Activated gamma-delta T cell treated with Interleukin-2 at 50 U/mL for 16 hours (primary cell): ENCODE data around the gene NAA60.

ENCODE experiments used
- DNase-seq: peaks from one replicate; pipeline ENCODE4 v3.0.0-alpha.2; 2020

The NAA60 gene

GRCh38 chr16:3443108-3444031, at the start of gene NAA60, which contains the start of gene ZNF597:
TSS of gene NAA60 (plus strand) at chr16:3443680. CDS start at chr16:3476228, 32,548 bp downstream.
TSS of gene ZNF597 (minus strand) at chr16:3443504. CDS start at chr16:3443153, 351 bp downstream.
- peak; percentile 72 for DNase-seq

DNA sequence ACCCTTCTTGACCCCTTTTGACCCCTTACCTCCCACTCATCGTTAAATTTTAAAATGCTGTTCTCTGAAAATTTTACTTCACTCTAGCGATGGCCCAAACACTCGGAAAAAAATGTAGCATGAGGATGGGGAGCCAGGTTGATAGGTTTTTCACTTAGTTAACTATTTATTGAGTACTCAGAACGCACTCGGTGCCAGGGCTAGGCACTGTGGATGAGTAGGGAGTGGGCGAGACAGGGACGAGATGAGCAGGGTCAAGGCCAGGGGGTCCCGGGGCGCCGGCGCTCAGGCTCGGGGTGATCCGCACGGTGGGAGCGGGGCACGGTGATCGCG, 43.1 kb upstream of the NAA60 start:
- DNase-seq: no peak

GRCh38 chr16:3400779-3401688, 42.4 kb upstream of the NAA60 start, which contains the start of the genes ZNF174 and ZSCAN32:
TSS of gene ZNF174 (plus strand) at chr16:3401215. CDS start at chr16:3402005, 790 bp downstream.
TSS of gene ZSCAN32 (minus strand) at chr16:3401004. CDS start at chr16:3397557, 3,447 bp downstream.
- DNase-seq: peak; percentile 98

GRCh38 chr16:3401719-3402397, 41.6 kb upstream of the NAA60 start:
- DNase-seq: no peak

- DNase-seq: no peak
Measured at GRCh38 chr16:3408561-3409197, 34.8 kb upstream of the NAA60 start.

- DNase-seq: no peak
Measured at GRCh38 chr16:3413730-3414379, 29.6 kb upstream of the NAA60 start.

DNA sequence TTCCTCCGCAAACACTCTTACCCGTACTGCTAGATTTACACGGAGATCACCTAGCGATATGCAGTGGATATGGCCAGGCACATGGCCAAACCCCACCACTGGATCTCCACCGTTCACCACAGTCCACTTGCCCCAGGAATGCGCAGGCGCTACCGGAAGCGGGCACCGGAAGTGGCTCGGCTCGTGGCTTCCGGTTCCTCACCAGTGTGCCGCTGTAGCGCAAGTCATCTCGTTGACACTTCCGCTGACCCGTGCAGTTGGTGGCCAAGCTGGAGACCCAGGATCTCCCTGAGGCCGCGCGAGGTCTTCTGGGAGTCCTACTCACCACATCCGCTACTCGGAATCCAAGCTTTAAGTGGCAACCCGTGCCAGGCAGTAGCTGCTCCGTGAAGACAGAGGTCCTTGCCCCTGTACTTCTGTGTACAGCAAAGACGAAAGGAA, 11.7 kb upstream of the NAA60 start:
- peak; percentile 43 for DNase-seq

- DNase-seq: no peak
Measured at GRCh38 chr16:3434373-3434772, 9.1 kb upstream of the NAA60 start.

- no peak for DNase-seq
Measured at GRCh38 chr16:3439637-3440036, 3.8 kb upstream of the NAA60 start.

GRCh38 chr16:3444032-3444388, 530 bp downstream of the NAA60 start:
- DNase-seq: no peak

DNA sequence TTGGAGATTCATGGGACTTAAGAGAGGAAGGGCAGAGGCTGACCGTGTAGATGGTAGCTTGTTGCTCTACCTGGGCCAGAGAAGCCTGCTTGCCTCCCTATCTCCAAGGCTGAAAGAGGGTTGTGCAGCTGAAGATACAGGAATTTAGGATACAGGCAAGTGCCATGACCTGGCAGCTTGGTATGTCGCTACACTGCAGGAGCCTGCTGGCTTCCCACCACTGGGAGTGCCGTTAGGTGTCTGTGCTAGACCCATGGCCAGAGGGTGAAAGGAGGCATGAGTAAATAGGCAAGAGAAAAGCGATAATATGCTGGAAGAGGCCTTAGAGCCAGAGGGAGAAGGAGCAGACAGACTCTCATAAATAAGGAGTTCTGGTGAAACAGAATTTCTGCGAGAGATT, 10.6 kb downstream of the NAA60 start:
- no peak for DNase-seq

DNA sequence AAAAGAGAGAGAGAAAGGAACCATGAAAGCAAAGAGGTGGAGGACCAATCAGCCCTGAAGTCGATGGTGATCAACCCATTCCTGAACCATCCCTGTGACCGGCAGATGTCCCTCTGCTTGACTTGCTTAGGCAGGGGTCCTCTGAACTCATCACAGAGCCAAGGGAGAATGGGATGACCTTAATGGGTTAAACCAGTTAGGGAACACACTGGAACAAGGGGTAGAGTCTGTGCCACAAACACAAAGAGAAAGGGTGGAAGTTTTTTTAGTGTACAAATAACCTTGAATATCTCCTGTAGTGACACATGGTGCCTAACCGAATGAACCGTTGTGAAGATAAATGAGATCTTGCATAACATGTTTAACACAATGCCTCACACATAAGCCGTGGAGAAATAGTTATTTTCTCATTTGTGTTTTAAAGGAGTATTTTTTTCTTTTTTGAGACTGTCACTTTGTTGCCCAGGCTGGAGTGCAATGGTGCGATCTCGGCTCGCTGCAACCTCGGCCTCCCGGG, 11.2 kb downstream of the NAA60 start:
- DNase-seq: no peak

DNA sequence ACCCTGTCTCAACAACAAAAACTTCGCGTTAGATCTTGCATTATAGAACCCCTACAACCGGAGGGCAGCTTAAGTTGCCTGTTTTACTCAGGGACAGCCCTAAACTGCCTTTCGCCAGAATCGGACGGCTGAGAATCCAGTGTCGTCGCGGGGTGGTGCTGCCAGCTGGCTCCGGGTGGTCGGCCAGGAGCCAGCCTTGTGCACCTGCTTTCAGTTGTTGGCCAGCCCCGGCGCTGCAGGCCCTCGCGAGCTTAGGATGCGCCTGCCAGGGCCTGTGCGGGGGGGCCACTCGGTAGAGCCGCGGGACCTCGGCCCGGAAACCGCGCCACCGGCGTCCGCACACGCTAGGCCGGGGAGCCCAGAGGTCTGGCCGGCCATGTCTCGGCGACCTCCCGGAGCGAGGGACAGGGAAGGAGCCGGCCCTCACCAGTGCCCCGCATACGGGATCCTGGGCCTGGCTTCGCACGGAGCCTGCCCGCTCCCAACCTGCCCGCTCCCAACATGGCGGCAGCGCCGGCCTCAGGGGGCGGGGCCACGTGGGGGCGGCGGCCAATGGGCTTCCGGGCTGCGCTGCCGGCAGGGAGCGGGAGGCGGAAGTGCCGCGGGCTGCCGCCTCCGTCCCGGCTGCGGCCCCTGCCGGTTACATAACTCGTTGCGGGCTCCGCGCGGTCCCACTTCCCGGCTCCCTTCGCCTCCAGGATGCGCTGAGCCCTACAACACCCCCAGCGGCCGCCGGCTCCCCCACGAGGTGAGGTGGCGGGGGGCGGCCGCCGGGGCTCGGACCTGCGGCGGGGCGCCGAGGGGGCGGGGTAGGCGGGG, 14.2 kb downstream of the NAA60 start:
- DNase-seq: peak; percentile 87

DNA sequence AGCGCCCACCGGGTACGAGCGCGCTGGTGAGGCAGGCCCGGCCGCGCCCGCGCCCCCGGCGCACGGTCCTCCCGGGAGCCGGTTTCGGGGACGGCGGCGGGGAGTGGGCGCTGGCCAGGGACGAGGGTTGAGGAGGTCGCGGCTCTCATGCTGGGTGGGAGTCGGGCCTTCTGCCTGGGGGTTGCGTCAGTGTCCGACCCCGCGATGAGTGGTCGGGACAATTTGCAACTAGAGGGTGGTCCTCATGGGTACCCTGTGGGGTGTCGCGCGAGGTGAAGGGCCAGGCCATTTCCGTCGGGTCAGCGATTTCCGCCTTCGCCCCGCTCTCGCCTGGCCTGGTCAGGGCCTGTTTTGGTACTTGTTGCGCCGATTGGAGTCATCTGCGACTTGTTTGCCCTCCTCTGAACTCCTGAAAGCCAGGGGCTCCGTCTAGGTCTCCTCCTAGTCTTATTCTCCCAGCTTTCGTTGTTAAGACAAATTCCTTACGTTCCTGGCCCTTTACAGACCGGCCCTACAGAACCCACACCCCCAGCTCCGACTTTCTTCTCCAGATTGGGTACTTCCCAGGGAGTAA, 14.9 kb downstream of the NAA60 start:
- no peak for DNase-seq

DNA sequence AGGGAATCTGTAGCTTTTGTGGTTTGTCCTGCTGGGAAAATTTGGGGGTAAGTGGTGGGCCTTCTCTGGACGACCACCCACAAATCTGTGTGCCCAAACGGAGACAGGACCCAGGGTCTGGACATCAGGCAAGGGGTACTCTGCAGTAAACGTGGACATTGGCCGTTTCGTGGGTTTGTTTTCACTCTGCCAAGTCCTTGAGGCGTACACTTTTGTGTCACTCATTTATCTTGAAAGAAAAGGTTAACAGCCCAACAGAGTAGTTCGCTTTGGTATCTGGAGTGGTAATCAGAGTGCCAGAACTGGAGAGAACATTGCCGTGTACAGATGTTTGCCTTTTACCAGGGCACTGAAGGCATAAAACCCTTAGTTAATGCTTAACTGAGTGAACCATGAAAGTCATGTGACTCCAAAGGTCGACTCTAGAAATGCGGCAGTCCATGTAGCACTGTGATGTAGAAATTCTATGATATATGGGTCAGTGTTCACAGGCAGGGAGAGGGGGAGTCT, 15.4 kb downstream of the NAA60 start:
- DNase-seq: no peak

GRCh38 chr16:3459401-3460090, 16.1 kb downstream of the NAA60 start:
- DNase-seq: no peak

- DNase-seq: no peak
Measured at GRCh38 chr16:3460121-3460520, 16.6 kb downstream of the NAA60 start.

DNA sequence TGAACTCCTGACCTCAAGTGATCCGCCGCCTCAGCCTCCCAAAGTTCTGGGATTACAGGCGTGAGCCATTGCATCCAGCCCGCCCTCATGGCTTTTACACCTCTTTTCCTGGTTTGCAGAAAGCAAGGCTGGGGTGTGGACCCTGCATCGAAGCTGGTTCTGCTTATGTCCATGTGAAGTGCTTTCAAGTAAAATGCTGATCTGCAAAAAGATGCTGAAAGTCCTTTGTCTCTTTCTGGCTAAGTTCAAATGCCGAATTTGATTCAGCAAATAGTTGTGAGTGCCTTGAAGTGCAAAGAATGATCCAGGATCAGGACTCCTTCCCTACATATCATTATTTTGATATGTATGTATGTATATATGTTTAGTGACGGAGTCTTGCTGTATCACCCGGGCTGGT, 17.1 kb downstream of the NAA60 start:
- DNase-seq: no peak

DNA sequence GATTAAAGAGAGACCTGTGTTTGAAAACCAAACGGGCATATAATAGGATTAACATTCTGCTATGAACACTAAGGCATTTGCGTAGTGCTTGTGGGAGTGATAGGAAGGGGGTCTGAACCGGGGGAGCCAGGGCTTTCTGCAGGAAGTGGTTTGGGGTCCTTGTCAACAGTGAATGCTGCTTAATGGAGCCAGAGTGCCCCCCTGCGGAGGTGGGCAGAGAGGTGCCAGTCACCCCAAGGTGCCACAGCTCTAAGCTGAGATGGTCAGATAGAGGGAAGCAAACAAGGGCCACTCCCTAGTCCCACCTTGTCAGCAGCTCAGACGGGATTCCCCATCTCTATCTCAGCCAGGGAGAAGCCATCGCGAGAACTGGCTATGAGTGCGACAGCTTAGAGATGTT, 17.7 kb downstream of the NAA60 start:
- peak; percentile 63 for DNase-seq
